Astrocyte of the cerebellum (primary cell): ENCODE measurements around the gene KRTAP10-8.
"Not testable (repeated sequence)": the region's sequence is repeated elsewhere in the genome, so short reads cannot be mapped to it uniquely, and the experiment has no call there.

Experiments
- DNase-seq: peaks from one replicate; pipeline ENCODE4 v3.0.0-alpha.2; 2011; ENCODE audit warnings: low read depth
- H3K4me3 ChIP-seq: 2 replicates; pipeline ENCODE4 v1.5.1; 2011; ENCODE audit warnings: mild to moderate bottlenecking, low read depth, low read length, moderate library complexity
- in situ Hi-C: cut with HindIII; loops from 2 replicates; pipeline ENCODE4 v1.10.0; 2017; ENCODE audit warnings: low sequenced_read_pairs
- TF ChIP-seq, protein P1 (sequence below): IDR thresholded peaks from 2 replicates; pipeline ENCODE4 v1.5.1; 2012; ENCODE audit warnings: low read length, low read depth, moderate library complexity, mild to moderate bottlenecking; ENCODE audit errors: missing control alignments

The KRTAP10-8 gene

DNA sequence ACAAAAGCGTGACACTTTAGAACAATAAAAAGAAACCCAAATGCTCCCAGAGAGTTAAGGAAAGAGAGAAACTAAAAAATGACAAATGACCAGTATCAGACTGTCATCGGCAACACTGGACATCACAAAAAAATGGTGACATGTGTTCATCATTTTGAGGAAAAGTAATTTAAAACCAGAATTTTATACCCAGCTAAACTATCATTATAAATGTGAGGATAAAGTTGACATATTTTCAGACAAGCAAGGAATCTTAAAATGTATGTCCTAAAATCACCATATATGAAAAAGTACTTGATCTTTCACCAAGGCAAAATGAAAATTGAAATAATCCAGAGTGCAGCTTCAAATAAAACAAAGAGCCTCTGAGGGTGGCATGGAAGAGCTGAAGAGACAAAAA, 33.0 kb downstream of the KRTAP10-8 start:
- no peak for DNase-seq
- in situ Hi-C loops: loop anchor here (5.0 kb wide), 1 partner anchor 47 kb away; no protein-coding TSS in a partner anchor
- H3K4me3 ChIP-seq: no peak overlapping the region
- TF ChIP-seq, protein P1, sequence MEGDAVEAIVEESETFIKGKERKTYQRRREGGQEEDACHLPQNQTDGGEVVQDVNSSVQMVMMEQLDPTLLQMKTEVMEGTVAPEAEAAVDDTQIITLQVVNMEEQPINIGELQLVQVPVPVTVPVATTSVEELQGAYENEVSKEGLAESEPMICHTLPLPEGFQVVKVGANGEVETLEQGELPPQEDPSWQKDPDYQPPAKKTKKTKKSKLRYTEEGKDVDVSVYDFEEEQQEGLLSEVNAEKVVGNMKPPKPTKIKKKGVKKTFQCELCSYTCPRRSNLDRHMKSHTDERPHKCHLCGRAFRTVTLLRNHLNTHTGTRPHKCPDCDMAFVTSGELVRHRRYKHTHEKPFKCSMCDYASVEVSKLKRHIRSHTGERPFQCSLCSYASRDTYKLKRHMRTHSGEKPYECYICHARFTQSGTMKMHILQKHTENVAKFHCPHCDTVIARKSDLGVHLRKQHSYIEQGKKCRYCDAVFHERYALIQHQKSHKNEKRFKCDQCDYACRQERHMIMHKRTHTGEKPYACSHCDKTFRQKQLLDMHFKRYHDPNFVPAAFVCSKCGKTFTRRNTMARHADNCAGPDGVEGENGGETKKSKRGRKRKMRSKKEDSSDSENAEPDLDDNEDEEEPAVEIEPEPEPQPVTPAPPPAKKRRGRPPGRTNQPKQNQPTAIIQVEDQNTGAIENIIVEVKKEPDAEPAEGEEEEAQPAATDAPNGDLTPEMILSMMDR: no peak

DNA sequence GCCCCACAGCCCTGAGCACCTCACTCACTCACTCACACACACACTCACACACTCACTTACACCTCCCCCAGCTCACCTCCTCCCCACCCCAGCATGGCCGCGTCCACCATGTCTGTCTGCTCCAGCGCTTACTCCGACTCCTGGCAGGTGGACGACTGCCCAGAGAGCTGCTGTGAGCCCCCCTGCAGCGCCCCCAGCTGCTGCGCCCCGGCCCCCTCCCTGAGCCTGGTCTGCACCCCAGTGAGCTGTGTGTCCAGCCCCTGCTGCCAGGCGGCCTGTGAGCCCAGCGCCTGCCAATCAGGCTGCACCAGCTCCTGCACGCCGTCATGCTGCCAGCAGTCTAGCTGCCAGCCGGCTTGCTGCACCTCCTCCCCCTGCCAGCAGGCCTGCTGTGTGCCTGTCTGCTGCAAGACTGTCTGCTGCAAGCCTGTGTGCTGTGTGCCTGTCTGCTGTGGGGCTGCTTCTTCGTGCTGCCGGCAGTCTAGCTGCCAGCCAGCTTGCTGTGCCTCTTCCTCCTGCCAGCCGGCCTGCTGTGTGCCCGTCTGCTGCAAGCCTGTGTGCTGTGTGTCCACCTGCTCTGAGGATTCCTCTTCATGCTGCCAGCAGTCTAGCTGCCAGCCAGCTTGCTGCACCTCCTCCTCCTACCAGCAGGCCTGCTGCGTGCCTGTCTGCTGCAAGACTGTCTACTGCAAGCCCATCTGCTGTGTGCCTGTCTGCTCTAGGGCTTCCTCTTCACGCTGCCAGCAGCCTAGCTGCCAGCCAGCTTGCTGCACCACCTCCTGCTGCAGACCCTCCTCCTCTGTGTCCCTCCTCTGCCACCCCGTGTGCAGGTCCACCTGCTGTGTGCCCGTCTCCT, 34.7 kb downstream of the KRTAP10-8 start, which contains the start of gene KRTAP10-11:
Gene KRTAP10-11, plus strand, starts transcription at position 49 of the 856 bp plus-strand sequence. Its CDS starts 45 bp downstream, at position 94.
- not testable (repeated sequence) for DNase-seq, H3K4me3 ChIP-seq
- in situ Hi-C loops: loop anchor here (5.0 kb wide), 1 partner anchor 46 kb away; no protein-coding TSS in a partner anchor

DNA sequence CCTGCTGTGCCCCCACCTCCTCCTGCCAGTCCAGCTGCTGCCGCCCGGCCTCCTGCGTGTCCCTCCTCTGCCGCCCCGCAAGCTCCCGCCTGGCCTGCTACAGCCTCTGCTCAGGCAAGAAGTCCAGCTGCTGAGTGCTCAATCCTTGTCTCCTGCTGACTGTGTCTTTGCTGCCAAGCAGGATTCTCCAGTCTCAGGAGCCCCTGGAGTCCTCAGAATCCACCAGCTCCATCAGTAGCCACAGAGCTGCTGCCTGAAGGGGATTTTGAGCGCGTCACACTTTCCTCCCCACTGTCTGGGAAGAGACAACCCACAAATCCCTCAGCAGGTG, 35.3 kb downstream of the KRTAP10-8 start:
- TF ChIP-seq, protein P1: no peak
- H3K4me3 ChIP-seq: no peak overlapping the region
- no peak for DNase-seq
- in situ Hi-C loops: loop anchor here (5.0 kb wide), 1 partner anchor 45 kb away; no protein-coding TSS in a partner anchor

DNA sequence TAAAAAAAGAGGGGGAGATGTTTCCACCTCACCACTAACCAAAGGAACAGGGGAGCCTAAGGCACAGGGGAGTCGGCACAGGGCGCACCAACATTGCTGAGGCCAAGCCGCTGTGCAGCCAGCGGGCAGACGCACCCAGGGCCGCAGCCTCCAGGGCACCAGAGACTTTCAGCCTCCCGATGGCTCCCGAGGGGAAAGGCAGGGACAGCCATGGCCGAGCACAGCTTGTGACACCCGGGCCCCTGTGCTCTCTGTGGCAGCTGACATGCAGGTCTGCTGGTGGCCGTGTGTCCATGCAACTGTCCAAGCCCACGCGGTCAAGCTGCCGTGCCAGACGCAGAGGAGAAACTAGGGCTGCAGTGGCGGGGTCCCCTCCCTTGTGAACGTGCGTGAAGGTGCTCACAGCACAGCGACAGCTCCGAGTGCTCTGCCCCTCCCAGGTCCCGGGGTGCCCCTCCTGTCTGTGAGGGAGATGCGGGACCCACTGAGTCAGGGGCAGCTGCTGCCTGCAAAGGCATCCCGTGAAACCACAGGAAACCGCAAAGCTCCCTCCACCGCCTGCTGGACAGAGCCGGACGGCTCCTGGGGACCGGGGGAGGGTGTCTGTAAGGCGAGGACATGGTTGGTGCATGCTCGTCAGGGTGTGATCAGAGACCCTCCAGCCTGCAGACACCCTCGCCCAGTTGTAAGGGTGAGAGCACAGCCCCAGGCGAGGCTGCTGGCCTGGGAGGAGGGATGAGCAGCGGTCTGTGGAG, 36.9 kb downstream of the KRTAP10-8 start:
- TF ChIP-seq, protein P1: no peak
- H3K4me3 ChIP-seq: no peak overlapping the region
- in situ Hi-C loops: loop anchor here (5.0 kb wide), 1 partner anchor 44 kb away; no protein-coding TSS in a partner anchor
- DNase-seq: no peak

DNA sequence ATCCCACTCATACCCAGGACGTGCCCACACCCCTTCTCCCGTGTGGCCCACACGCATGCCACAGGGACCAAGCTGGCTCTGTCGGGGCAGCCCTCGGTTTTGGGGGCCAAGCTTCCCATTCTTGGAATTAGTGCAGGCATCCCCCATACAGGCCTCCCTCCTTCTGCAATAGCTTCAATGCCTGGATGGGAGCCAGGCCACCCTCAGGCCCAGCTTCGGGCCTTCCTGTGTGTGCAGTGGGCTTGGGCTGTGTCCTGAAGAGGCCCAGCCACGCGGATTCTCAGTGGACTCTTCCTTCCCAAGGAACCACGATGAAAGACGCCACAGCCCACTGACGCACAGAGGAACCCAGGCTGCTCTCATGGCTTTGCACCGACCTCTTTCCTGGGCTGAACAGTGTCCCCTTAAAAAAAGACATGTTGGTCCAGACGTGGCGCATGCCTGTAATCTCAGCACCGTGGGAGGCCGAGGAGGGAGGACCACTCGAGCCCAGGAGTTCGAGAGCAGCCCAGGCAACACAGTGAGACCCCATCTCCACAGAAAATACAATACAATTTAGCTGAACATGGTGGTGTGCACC, 37.7 kb downstream of the KRTAP10-8 start:
- in situ Hi-C loops: loop anchor here (5.0 kb wide), 1 partner anchor 43 kb away; no protein-coding TSS in a partner anchor
- H3K4me3 ChIP-seq: no peak overlapping the region
- no peak for DNase-seq
- TF ChIP-seq, protein P1: no peak

DNA sequence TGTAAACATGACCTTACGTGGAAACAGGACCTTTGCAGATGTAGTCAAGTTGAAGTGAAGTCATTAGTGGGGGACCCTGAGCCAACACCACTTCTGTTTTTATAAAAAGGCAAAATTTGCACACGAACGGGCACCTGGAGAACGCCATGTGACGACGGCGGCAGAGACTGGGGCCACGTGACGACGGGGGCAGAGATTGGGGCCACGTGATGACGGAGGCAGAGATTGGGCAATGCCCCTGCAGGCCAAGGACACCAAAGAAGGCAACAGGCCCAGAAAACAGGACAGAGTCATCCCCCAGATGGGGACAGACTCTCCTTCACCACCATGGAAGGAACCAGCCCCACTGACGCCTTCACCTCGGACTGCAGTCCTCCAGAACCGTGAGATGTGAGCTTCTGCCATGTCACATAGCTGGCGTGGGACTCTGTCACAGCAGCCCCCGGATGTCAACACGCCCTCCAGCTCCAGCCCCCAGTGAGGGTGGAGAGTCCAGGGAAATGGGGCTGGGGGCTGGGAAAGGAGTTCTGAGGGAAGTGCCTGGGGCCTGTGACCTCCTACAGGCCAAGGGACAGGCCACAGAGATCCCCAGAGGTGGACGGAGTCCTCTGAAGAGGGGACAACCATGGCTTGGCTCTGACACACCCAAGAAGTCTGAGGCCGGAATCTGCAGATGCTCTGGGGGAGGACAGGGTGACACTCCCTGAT, 38.5 kb downstream of the KRTAP10-8 start:
- no peak overlapping the region for H3K4me3 ChIP-seq
- no peak for DNase-seq
- TF ChIP-seq, protein P1: no peak
- in situ Hi-C loops: no loop called here
